ENCODE data around the gene ATL1. TPM values are rescaled to one million over a fixed set of nuclear protein-coding genes. Genes with fewer than 3 reads are reported as not detected.

The ATL1 gene
- total and polyA plus RNA-seq, 2 of the 8 experiments (the other 6 are each of a cell fraction or from before 2014, with no cell fraction given) = 4.0 to 5.9 TPM

DNA sequence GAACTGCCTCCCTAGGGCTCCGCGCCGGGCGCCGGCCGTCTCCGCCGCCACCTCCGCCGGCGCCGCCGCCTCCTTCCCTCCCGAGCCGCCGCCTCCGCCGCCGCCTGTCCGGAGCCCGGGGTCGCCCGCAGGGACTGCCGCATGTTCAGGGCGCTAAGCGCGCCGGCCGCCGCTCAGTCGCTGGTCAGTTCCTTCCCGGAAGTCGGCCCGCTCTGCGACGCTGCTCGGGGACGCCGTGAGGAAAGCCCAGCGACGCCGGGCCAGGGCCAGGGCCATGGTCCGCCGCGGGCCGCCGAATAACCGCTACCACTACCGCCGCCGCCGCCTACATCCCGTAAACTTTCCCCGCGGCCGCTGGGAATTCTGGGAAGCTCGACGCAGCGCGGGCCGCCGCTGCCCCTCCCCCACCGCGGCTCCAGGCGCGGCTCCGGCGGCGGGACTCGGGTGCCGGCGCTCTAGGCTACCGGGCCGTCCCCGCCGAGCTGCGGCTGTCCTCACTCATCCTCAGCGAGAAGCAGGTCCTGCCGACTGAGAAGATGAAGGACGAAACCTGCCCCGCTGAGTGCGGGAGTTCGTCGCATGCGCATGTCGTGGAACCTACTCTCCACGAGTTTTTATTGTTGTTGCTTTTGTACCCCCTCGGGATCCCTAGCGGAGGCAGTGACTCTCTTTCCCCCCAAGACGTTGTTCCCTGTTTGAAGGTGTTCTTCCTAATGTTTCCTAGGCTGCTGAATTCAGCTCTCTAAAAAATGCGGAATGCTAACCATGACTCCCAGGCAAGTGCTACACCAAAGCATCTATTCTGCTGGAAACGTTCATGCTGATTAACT is 108.3 kb downstream of the ATL1 start, which contains the start of gene SAV1:
TSS of gene SAV1 (minus strand) at position 311 of the 830 bp plus-strand sequence. CDS start 339 bp downstream, outside the sequence.
- Histone ChIP-seq H4K20me1 (replicated peaks in 1 of 2; ENCODE audit: control insufficient read depth in 1 of 2, insufficient read depth in 2 of 2, low read length in 2 of 2) (no peaks in the 10 kb centered on the region), H3K14ac (ENCODE audit: insufficient read length) (peak within 1 kb of the TSS; percentile 84), H3K4me2 (ENCODE audit: insufficient read depth in 1 of 2, low read depth in 2 of 2, low read length in 2 of 2) (peak within 1 kb of the TSS; percentile 83 to 89), H2BK12ac (ENCODE audit: low read depth, low read length) (peak within 1 kb of the TSS; percentile 99; the same call in 1 of the 2 replicates), H2BK120ac (replicated peaks; ENCODE audit: low read depth, low read length) (peak within 1 kb of the TSS; percentile 19), H3K79me1 (ENCODE audit: low read depth, low read length) (no peaks in the 10 kb centered on the region), H3K36me3 (ENCODE audit: control insufficient read depth in 2 of 4, insufficient read depth in 4 of 4, low read length in 3 of 4) (peaks cover 0 to 12% (median 3%) of the 10 kb centered on the region in 4 experiments; a peak in 5 of 8 replicates), H3K27ac (ENCODE audit: low read depth, low read length) (peak within 1 kb of the TSS; percentile 91), H3K79me2 (ENCODE audit: control insufficient read depth in 1 of 2, insufficient read depth in 2 of 2, low read length in 2 of 2) (peaks cover 4 to 45% of the 10 kb centered on the region in 2 experiments; a peak in 3 of 4 replicates), H2AFZ (ENCODE audit: low read length) (peak within 1 kb of the TSS; percentile 70; the same call in 1 of the 2 replicates), H3K23me2 (ENCODE audit: low read depth, low read length) (peaks cover 3% of the 10 kb centered on the region; the same call in 1 of the 2 replicates), H3K4me1 (replicated peaks in 1 of 4; ENCODE audit: control insufficient read depth in 3 of 4, insufficient read depth in 4 of 4, low read length in 3 of 4) (peaks cover 7 to 17% (median 12%) of the 10 kb centered on the region in 4 experiments), H3K4me3 (ENCODE audit: extremely low read depth in 1 of 4, insufficient read depth in 2 of 4, low read depth in 3 of 4, low read length in 4 of 4) (peak within 1 kb of the TSS; percentile 72 to 97 (median 87)), H2BK15ac (ENCODE audit: low read length) (peak within 1 kb of the TSS; percentile 75; the same call in 1 of the 2 replicates), H3K4ac (replicated peaks; ENCODE audit: insufficient read length, low read depth, low read length) (no peak within 1 kb of the TSS), H2BK20ac (ENCODE audit: low read length) (0 out of 2 replicates have a peak within 1 kb of the TSS, but pooled peaks have one; percentile 34), H3K56ac (replicated peaks; ENCODE audit: insufficient read length, low read depth, low read length) (peak within 1 kb of the TSS; percentile 92), H3K27me3 (replicated peaks in 1 of 4; ENCODE audit: control insufficient read depth in 3 of 4, extremely low read depth in 1 of 4, insufficient read depth in 3 of 4, low read length in 3 of 4) (no peaks in the 10 kb centered on the region), H3K18ac (ENCODE audit: extremely low read depth, low read length) (peak within 1 kb of the TSS; percentile 98), H3K9me3 (ENCODE audit: insufficient read depth in 2 of 2, low read depth in 1 of 2, low read length in 1 of 2) (no peaks in the 10 kb centered on the region), H2BK5ac (ENCODE audit: low read depth, low read length) (peak within 1 kb of the TSS; percentile 95), H4K91ac (replicated peaks; ENCODE audit: insufficient read length, low read length) (peak within 1 kb of the TSS; percentile 83), H2AK5ac (ENCODE audit: low read depth, low read length) (0 out of 2 replicates have a peak within 1 kb of the TSS, but pooled peaks have one; percentile 11), H4K5ac (ENCODE audit: insufficient read length, low read depth, low read length) (peak within 1 kb of the TSS; percentile 95), H4K8ac (ENCODE audit: extremely low read depth, insufficient read depth, low read length) (peak within 1 kb of the TSS; percentile 95), H3K23ac (ENCODE audit: insufficient read length) (no peak within 1 kb of the TSS), H3K9ac (replicated peaks in 1 of 4; ENCODE audit: extremely low read depth in 1 of 4, low read depth in 3 of 4, low read length in 3 of 4) (peak within 1 kb of the TSS; percentile 85 to 93 (median 88))
- FAIRE-seq = no peak
- 1% methylated on average over 23 of the region's 92 CpGs; no CpG with 5 or more reads in 1 of the 2 experiments for WGBS, 2 experiments (ENCODE audit: extremely low coverage in 1 of 2, insufficient coverage in 1 of 2, insufficient read length in 1 of 2, insufficient replicate concordance in 2 of 2, low coverage in 1 of 2, low lambda C conversion rate in 2 of 2, missing lambda C conversion rate in 1 of 2)
- CTCF ChIA-PET (ENCODE audit: partially characterized antibody) = interaction anchor here (0.6 to 1.0 kb wide), 3 partner anchors 40 to 192 kb away, joined by 3 to 4 read pairs (median 3); no protein-coding TSS in a partner anchor
- POLR2A ChIA-PET (ENCODE audit: partially characterized antibody) = interaction anchor here (0.6 to 4.6 kb wide), 14 partner anchors 9 to 425 kb away, joined by 3 to 70 read pairs (median 4); partner anchors contain the start of gene CDKL1
- peak in 1 of 2 experiments; percentile 87 for DNase-seq (ENCODE audit: low read depth in 1 of 2, low spot score in 2 of 2)
- TF ChIP-seq TCF12 (IDR thresholded peaks at IDR 0.05; ENCODE audit: low read depth, low read length) (0 out of 2 replicates have a peak, but pooled peaks have one; percentile 9), GTF2F1 (IDR thresholded peaks at IDR 0.05; ENCODE audit: borderline replicate concordance, low read depth, low read length) (no peak), BACH1 (IDR thresholded peaks at IDR 0.05; ENCODE audit: low read length) (no peak), RFX5 (IDR thresholded peaks at IDR 0.05; ENCODE audit: borderline replicate concordance, low read depth, low read length) (no peak), KDM5A (IDR thresholded peaks at IDR 0.05; ENCODE audit: low read length) (no peak), SIRT6 (IDR thresholded peaks at IDR 0.05; ENCODE audit: low read length) (no peak), SIX5 (IDR thresholded peaks at IDR 0.05; ENCODE audit: low read depth, low read length) (no peak), SAP30 (IDR thresholded peaks at IDR 0.05; ENCODE audit: insufficient read depth, insufficient replicate concordance, low read length) (no peak), KDM4A (IDR thresholded peaks at IDR 0.05; ENCODE audit: low read depth, low read length, severe bottlenecking) (peak; percentile 83), HDAC2 (IDR thresholded peaks at IDR 0.05; ENCODE audit: borderline replicate concordance in 1 of 2, low read depth in 2 of 2, low read length in 2 of 2) (no peak; a peak in 1 of 4 replicates), TBP (IDR thresholded peaks at IDR 0.05; ENCODE audit: low read depth, low read length) (peak; percentile 86)

All from H1 (cell line).